A549 (cell line): ENCODE data around the gene PIGP. TPM values are rescaled to one million over a fixed set of nuclear protein-coding genes. Genes with fewer than 3 reads are reported as not detected.

Experiments used
- ATAC-seq, 2 experiments: fragments of 200-7000 bp in 1 of 2; fragments of >200 bp in 1 of 2; cut with Nextera tagmentation in 1 of 2; cut with Tn5 transposase in 1 of 2; 3 replicates each; pipeline versions ENCODE4 v1.8.0 to v1.9.1; 2018 to 2020; ENCODE audit warnings: mild to moderate bottlenecking in 1 of 2, moderate library complexity in 1 of 2
- CTCF ChIA-PET: fragments of 300-600 bp; sonication (Branson Sonifier 250); formaldehyde crosslinking; extraction: SDS; loops from one replicate; lab custom pipeline; 2021; ENCODE audit warnings: antibody characterized with exemption, inconsistent platforms; lab: Yijun Ruan, JAX
- POLR2A ChIA-PET: fragments of 350-600 bp; formaldehyde crosslinking; extraction: SDS; loops from one replicate; lab custom pipeline; 2021; ENCODE audit warnings: antibody characterized with exemption, inconsistent platforms; lab: Yijun Ruan, JAX
- DNase-seq, 2 experiments: peaks; one replicate each; pipeline versions ENCODE4 v3.0.0 to v3.0.0-alpha.2; 2011 to 2016; ENCODE audit warnings: low read depth in 1 of 2, low spot score in 1 of 2
- FAIRE-seq: peaks from 2 replicates; lab custom pipeline; 2011; peaks lifted over from hg19 to GRCh38; lab: Jason Lieb, UNC
- H3K27ac ChIP-seq, 2 experiments: fragments of >200 bp; sonication (Bioruptor Twin); formaldehyde crosslinking; 3 replicates each; pipeline ENCODE4 v1.5.1; 2016 to 2017
- H3K4me1 ChIP-seq: fragments of >200 bp; sonication (Bioruptor Twin); formaldehyde crosslinking; 3 replicates; pipeline ENCODE4 v1.6.1; 2016
- H3K4me2 ChIP-seq: fragments of >200 bp; sonication (Bioruptor Twin); formaldehyde crosslinking; 3 replicates; pipeline ENCODE4 v1.6.1; 2016
- H3K4me3 ChIP-seq: fragments of >200 bp; sonication (Bioruptor Twin); formaldehyde crosslinking; 3 replicates; pipeline ENCODE4 v1.5.1; 2016
- H3K9me3 ChIP-seq: fragments of >200 bp; sonication (Bioruptor Twin); formaldehyde crosslinking; 3 replicates; pipeline ENCODE4 v1.6.1; 2016
- CHD4 ChIP-seq: fragments of 200-600 bp; sonication (generic); IDR thresholded peaks from 2 replicates; pipeline ENCODE4 v1.6.1; 2016; ENCODE audit warnings: antibody characterized with exemption, mild to moderate bottlenecking, borderline replicate concordance
- EHF ChIP-seq: fragments of 250-450 bp; sonication (Bioruptor Pico); IDR thresholded peaks from 2 replicates; pipeline ENCODE4 v1.5.0; 2020; ENCODE audit warnings: mild to moderate bottlenecking
- EHMT2 ChIP-seq: fragments of 200-600 bp; sonication (generic); IDR thresholded peaks from 2 replicates; pipeline ENCODE4 v1.6.1; 2016; ENCODE audit warnings: antibody characterized with exemption, low read depth, mild to moderate bottlenecking, moderate library complexity
- FOSB ChIP-seq: fragments of 250-450 bp; sonication (Bioruptor Pico); IDR thresholded peaks from 2 replicates; pipeline ENCODE4 v1.5.0; 2020; ENCODE audit warnings: mild to moderate bottlenecking, moderate library complexity
- FOXS1 ChIP-seq: fragments of 250-450 bp; sonication (Bioruptor Pico); IDR thresholded peaks from 2 replicates; pipeline ENCODE4 v1.5.0; 2020; ENCODE audit warnings: mild to moderate bottlenecking, moderate library complexity
- GATA3 ChIP-seq: IDR thresholded peaks from 2 replicates; pipeline ENCODE4 v1.6.1; 2012; ENCODE audit warnings: borderline replicate concordance
- HEYL ChIP-seq: fragments of 250-450 bp; sonication (Bioruptor Pico); IDR thresholded peaks from 2 replicates; pipeline ENCODE4 v1.8.0; 2021; ENCODE audit warnings: mild to moderate bottlenecking, moderate library complexity
- HOXA7 ChIP-seq: fragments of 250-450 bp; sonication (Bioruptor Pico); IDR thresholded peaks from 2 replicates; pipeline ENCODE4 v1.5.0; 2020; ENCODE audit warnings: mild to moderate bottlenecking, moderate library complexity
- HOXB13 ChIP-seq: fragments of 250-450 bp; sonication (Bioruptor Pico); IDR thresholded peaks from 2 replicates; pipeline ENCODE4 v1.5.0; 2020; ENCODE audit warnings: low read depth, mild to moderate bottlenecking, moderate library complexity
- JUN ChIP-seq, 2 experiments: fragments of >200 bp; sonication (Bioruptor Twin); formaldehyde crosslinking; IDR thresholded peaks; 2 replicates in 1 of 2; 3 replicates in 1 of 2; pipeline ENCODE4 v1.6.1; 2016 to 2017
- MAZ ChIP-seq: fragments of 150-350 bp; IDR thresholded peaks from 2 replicates; pipeline ENCODE4 v1.6.1; 2014; ENCODE audit warnings: antibody characterized with exemption, low read depth, low read length, borderline replicate concordance
- MYC ChIP-seq: IDR thresholded peaks from 2 replicates; pipeline ENCODE4 v1.6.1; 2012; ENCODE audit warnings: mild to moderate bottlenecking, inconsistent platforms, low read length, improper control_type of control experiment, borderline replicate concordance
- NFE2L2 ChIP-seq: fragments of 150-350 bp; conservative IDR thresholded peaks from 2 replicates; pipeline ENCODE4 v1.6.1; 2014; ENCODE audit warnings: low read length
- NPAS2 ChIP-seq: fragments of 250-450 bp; sonication (Bioruptor Pico); IDR thresholded peaks from 2 replicates; pipeline ENCODE4 v1.8.0; 2022; ENCODE audit warnings: mild to moderate bottlenecking, moderate library complexity, borderline replicate concordance
- NR3C1 ChIP-seq: fragments of >200 bp; sonication (Bioruptor Twin); formaldehyde crosslinking; IDR thresholded peaks from 3 replicates; pipeline ENCODE4 v1.6.1; 2017
- PHF8 ChIP-seq: fragments of 200-600 bp; sonication (generic); IDR thresholded peaks from 2 replicates; pipeline ENCODE4 v1.6.1; 2016; ENCODE audit warnings: low read depth, mild to moderate bottlenecking, antibody characterized with exemption, moderate library complexity, borderline replicate concordance
- RAD21 ChIP-seq, 2 experiments: fragments of >200 bp in 1 of 2; sonication (Bioruptor Twin) in 1 of 2; formaldehyde crosslinking in 1 of 2; IDR thresholded peaks in 1 of 2; conservative IDR thresholded peaks in 1 of 2; 2 replicates in 1 of 2; 3 replicates in 1 of 2; pipeline ENCODE4 v1.6.1; 2012 to 2018; ENCODE audit warnings: inconsistent platforms in 1 of 2
- RARB ChIP-seq: fragments of 250-450 bp; sonication (Bioruptor Pico); IDR thresholded peaks from 2 replicates; pipeline ENCODE4 v1.8.0; 2021; ENCODE audit warnings: mild to moderate bottlenecking, moderate library complexity
- RCOR1 ChIP-seq: fragments of 150-350 bp; IDR thresholded peaks from 2 replicates; pipeline ENCODE4 v1.6.1; 2014; ENCODE audit warnings: antibody characterized with exemption, low read length, low read depth
- RFX5 ChIP-seq: fragments of 450-650 bp; IDR thresholded peaks from 2 replicates; pipeline ENCODE4 v1.7.1; 2014; ENCODE audit warnings: antibody characterized with exemption, mild to moderate bottlenecking, moderate library complexity
- TFCP2L1 ChIP-seq: fragments of 250-450 bp; sonication (Bioruptor Pico); IDR thresholded peaks from 2 replicates; pipeline ENCODE4 v1.5.0; 2021; ENCODE audit warnings: mild to moderate bottlenecking
- ZNF302 ChIP-seq: fragments of 250-450 bp; sonication (Bioruptor Pico); IDR thresholded peaks from 2 replicates; pipeline ENCODE4 v1.9.0; 2021; ENCODE audit warnings: inconsistent platforms, mild to moderate bottlenecking, moderate library complexity
- WGBS: methylation state at CpG from one replicate; pipeline ENCODE4 v1.1.6; 2017; ENCODE audit errors: missing lambda C conversion rate; 5-methylcytosine and 5-hydroxymethylcytosine counted together
- polyA plus RNA-seq, 4 experiments: library from polyadenylated mRNA; depleted of rRNA in 3 of 4; stranded (reverse); fragments of >200 nt; fragmentation: RNase III in 1 of 4; extraction: RNeasy Plus Mini Kit Qiagen cat#74134 plus additional on column Dnase treatment in 1 of 4; gene quantifications; 2 replicates in 3 of 4; 3 replicates in 1 of 4; pipeline ENCODE4 v1.2.3, GENCODE V29; 2011 to 2017
- TF ChIP-seq, protein P1 (sequence below): IDR thresholded peaks from 2 replicates; pipeline ENCODE4 v1.6.1; 2012
- TF ChIP-seq, protein P2 (sequence below): fragments of >200 bp; sonication (Bioruptor Twin); formaldehyde crosslinking; IDR thresholded peaks from 2 replicates; pipeline ENCODE4 v1.6.1; 2016
- TF ChIP-seq, protein P3 (sequence below): fragments of 250-450 bp; sonication (Bioruptor Pico); IDR thresholded peaks from 2 replicates; pipeline ENCODE4 v1.5.0; 2021; ENCODE audit warnings: mild to moderate bottlenecking, moderate library complexity, borderline replicate concordance
- TF ChIP-seq, protein P4 (sequence below): fragments of 200-600 bp; sonication (generic); IDR thresholded peaks from 2 replicates; pipeline ENCODE4 v1.6.1; 2016; ENCODE audit warnings: antibody characterized with exemption, mild to moderate bottlenecking, moderate library complexity
- TF ChIP-seq, protein P5 (sequence below): fragments of 450-650 bp; IDR thresholded peaks from 2 replicates; pipeline ENCODE4 v1.6.1; 2014; ENCODE audit warnings: antibody characterized with exemption
- TF ChIP-seq, protein P6 (sequence below): fragments of >200 bp; sonication (Bioruptor Twin); formaldehyde crosslinking; IDR thresholded peaks from 3 replicates; pipeline ENCODE4 v1.6.1; 2016

Gene PIGP
- polyA plus RNA-seq, 2 of the 4 experiments (the other 2 are of a cell fraction), result 14.8 to 49.5 TPM

DNA sequence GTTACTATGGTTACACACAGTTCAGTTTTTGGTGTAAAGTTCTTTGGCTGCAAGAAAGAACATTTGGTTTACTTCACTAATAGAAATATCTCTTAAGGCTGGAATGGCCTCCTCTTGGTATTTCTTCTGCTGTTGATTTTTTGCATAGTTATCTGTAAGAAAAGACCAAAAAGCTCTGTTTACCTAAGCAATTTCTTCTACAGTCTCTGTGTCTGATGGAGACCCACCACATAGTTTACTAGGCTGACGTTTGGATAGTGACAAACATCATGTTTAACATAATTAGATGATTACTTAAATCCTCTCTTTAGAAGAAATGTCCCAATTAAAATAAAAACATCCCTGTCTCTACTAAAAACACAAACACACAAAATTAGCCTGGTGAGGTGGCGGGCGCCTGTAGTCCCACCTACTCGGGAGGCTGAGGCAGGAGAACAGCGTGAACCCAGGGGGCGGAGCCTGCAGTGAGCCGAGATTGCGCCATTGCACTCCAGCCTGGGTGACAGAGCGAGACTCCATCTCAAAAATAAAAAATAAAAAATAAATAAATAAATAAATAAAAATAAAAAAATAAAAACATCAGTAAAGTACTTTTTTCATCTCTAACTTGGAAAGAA is 7.2 kb downstream of the PIGP start:
- ATAC-seq, result no peak
- H3K4me3 ChIP-seq, result no peak overlapping the region
- TF ChIP-seq NR3C1 (no peak), ZNF302 (CRISPR knock-in tag) (no peak), MYC (no peak), TFCP2L1 (CRISPR knock-in tag) (no peak), MAZ (no peak), RCOR1 (no peak), NFE2L2 (no peak)
- TF ChIP-seq, protein P1, sequence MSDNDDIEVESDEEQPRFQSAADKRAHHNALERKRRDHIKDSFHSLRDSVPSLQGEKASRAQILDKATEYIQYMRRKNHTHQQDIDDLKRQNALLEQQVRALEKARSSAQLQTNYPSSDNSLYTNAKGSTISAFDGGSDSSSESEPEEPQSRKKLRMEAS, result no peak
- TF ChIP-seq, protein P2, sequence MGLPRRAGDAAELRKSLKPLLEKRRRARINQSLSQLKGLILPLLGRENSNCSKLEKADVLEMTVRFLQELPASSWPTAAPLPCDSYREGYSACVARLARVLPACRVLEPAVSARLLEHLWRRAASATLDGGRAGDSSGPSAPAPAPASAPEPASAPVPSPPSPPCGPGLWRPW, result no peak
- FAIRE-seq, result no peak
- peaks cover 8% of the 10 kb centered on the region for H3K4me1 ChIP-seq
- CTCF ChIA-PET, result no interaction called here
- DNase-seq, result no peak
- POLR2A ChIA-PET, result no interaction called here
- 91% methylated on average over 9 of the region's 9 CpGs for WGBS
- no peak overlapping the region for H3K27ac ChIP-seq
- H3K9me3 ChIP-seq, result no peaks in the 10 kb centered on the region
- no peak overlapping the region for H3K4me2 ChIP-seq

DNA sequence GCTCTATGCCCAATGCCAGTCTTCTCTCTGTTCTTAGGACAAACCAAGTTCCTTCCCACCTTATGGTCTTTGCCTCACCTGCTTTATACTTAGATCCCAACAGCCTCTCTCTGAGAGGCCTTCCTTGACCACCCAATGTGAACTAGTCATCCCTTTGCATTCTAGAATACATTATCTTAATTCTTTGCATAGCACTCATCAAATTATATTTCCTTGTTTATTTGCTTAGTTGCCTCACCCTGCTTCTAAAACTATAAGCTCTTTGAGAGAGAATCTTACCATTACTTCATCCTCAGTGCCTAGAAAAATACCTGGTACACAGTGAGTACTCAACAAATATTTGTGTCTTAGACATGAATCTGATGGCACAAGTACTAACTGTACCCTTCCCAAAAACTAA is 8.0 kb downstream of the PIGP start:
- TF ChIP-seq PHF8 (no peak), RAD21 (conservative IDR thresholded peaks at IDR 0.05 in 1 of 2, IDR thresholded peaks at IDR 0.05 in 1 of 2) (no peak), ZNF302 (CRISPR knock-in tag) (no peak), FOSB (CRISPR knock-in tag) (no peak), NR3C1 (no peak), HEYL (CRISPR knock-in tag) (no peak), FOXS1 (CRISPR knock-in tag) (no peak), RARB (CRISPR knock-in tag) (no peak), NFE2L2 (no peak), EHF (no peak), HOXA7 (CRISPR knock-in tag) (no peak), HOXB13 (CRISPR knock-in tag) (no peak), EHMT2 (no peak), CHD4 (no peak), GATA3 (no peak), RFX5 (no peak)
- TF ChIP-seq, protein P3, sequence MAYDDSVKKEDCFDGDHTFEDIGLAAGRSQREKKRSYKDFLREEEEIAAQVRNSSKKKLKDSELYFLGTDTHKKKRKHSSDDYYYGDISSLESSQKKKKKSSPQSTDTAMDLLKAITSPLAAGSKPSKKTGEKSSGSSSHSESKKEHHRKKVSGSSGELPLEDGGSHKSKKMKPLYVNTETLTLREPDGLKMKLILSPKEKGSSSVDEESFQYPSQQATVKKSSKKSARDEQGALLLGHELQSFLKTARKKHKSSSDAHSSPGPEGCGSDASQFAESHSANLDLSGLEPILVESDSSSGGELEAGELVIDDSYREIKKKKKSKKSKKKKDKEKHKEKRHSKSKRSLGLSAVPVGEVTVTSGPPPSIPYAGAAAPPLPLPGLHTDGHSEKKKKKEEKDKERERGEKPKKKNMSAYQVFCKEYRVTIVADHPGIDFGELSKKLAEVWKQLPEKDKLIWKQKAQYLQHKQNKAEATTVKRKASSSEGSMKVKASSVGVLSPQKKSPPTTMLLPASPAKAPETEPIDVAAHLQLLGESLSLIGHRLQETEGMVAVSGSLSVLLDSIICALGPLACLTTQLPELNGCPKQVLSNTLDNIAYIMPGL (CRISPR knock-in tag), result no peak

DNA sequence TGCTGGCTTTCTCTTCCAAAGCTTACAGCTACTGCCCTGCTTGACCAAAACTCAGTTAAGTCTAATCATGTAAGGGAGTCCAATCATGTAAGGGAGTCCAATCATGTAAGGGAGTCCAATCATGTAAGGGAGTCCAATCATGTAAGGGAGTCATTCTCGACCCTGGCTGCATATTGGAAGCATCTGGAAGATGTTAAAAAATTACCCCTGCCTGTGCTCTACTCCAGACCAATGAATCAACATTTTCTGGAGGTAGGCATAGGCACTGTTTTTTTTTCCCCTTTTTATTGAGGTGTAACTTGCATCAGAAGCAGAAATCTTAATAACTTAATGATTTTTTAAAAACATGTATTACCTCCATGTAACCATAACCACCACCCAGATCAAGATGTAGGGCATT is 9.4 kb downstream of the PIGP start:
- ATAC-seq (no peak), DNase-seq (no peak), FAIRE-seq (no peak)
- H3K27ac ChIP-seq, result no peak overlapping the region
- H3K4me1 ChIP-seq, result peaks cover 22% of the 10 kb centered on the region
- WGBS, result 43% methylated on average over 1 of the region's 1 CpG
- ChIA-PET CTCF (no interaction called here), POLR2A (no interaction called here)
- no peak overlapping the region for H3K4me2 ChIP-seq
- H3K4me3 ChIP-seq, result no peak overlapping the region
- H3K9me3 ChIP-seq, result no peaks in the 10 kb centered on the region
- TF ChIP-seq, protein P4, sequence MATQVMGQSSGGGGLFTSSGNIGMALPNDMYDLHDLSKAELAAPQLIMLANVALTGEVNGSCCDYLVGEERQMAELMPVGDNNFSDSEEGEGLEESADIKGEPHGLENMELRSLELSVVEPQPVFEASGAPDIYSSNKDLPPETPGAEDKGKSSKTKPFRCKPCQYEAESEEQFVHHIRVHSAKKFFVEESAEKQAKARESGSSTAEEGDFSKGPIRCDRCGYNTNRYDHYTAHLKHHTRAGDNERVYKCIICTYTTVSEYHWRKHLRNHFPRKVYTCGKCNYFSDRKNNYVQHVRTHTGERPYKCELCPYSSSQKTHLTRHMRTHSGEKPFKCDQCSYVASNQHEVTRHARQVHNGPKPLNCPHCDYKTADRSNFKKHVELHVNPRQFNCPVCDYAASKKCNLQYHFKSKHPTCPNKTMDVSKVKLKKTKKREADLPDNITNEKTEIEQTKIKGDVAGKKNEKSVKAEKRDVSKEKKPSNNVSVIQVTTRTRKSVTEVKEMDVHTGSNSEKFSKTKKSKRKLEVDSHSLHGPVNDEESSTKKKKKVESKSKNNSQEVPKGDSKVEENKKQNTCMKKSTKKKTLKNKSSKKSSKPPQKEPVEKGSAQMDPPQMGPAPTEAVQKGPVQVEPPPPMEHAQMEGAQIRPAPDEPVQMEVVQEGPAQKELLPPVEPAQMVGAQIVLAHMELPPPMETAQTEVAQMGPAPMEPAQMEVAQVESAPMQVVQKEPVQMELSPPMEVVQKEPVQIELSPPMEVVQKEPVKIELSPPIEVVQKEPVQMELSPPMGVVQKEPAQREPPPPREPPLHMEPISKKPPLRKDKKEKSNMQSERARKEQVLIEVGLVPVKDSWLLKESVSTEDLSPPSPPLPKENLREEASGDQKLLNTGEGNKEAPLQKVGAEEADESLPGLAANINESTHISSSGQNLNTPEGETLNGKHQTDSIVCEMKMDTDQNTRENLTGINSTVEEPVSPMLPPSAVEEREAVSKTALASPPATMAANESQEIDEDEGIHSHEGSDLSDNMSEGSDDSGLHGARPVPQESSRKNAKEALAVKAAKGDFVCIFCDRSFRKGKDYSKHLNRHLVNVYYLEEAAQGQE, result no peak
- TF ChIP-seq, protein P5, sequence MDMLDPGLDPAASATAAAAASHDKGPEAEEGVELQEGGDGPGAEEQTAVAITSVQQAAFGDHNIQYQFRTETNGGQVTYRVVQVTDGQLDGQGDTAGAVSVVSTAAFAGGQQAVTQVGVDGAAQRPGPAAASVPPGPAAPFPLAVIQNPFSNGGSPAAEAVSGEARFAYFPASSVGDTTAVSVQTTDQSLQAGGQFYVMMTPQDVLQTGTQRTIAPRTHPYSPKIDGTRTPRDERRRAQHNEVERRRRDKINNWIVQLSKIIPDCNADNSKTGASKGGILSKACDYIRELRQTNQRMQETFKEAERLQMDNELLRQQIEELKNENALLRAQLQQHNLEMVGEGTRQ, result no peak
- no peak for TF ChIP-seq NPAS2
- TF ChIP-seq, protein P6, sequence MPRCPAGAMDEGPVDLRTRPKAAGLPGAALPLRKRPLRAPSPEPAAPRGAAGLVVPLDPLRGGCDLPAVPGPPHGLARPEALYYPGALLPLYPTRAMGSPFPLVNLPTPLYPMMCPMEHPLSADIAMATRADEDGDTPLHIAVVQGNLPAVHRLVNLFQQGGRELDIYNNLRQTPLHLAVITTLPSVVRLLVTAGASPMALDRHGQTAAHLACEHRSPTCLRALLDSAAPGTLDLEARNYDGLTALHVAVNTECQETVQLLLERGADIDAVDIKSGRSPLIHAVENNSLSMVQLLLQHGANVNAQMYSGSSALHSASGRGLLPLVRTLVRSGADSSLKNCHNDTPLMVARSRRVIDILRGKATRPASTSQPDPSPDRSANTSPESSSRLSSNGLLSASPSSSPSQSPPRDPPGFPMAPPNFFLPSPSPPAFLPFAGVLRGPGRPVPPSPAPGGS, result no peak
- TF ChIP-seq JUN (IDR thresholded peaks at IDR 0.05), result no peak
- no peak for TF ChIP-seq RARB (CRISPR knock-in tag)

More for the DNA sequence above, 8.0 kb downstream of the PIGP start:
- H3K27ac ChIP-seq, result no peak overlapping the region
- no peaks in the 10 kb centered on the region for H3K9me3 ChIP-seq
- DNase-seq (no peak), FAIRE-seq (no peak), ATAC-seq (no peak)
- peaks cover 17% of the 10 kb centered on the region for H3K4me1 ChIP-seq
- CTCF ChIA-PET, result interaction anchor here (1.2 kb wide), 1 partner anchor 75 kb away, joined by 4 read pairs; no protein-coding TSS in a partner anchor
- H3K4me3 ChIP-seq, result no peak overlapping the region
- H3K4me2 ChIP-seq, result no peak overlapping the region
- POLR2A ChIA-PET, result no interaction called here
